Astrocyte (in vitro differentiated cells and primary cell): ENCODE results near the gene DNAH14. TPM values are rescaled to one million over a fixed set of nuclear protein-coding genes. Genes with fewer than 3 reads are reported as not detected.
A peak's percentile ranks its signal among the peaks of the same experiment; 100 is the strongest.
"Not testable (repeated sequence)": the region's sequence is repeated elsewhere in the genome, so short reads cannot be mapped to it uniquely, and the experiment has no call there.

Experiments
- DNase-seq: peaks from one replicate; pipeline ENCODE4 v3.0.0-alpha.2; 2010; ENCODE audit warnings: low read depth
- FAIRE-seq: peaks from 2 replicates; lab custom pipeline; 2011; peaks lifted over from hg19 to GRCh38; lab: Jason Lieb, UNC
- H2AFZ ChIP-seq: 2 replicates; pipeline ENCODE4 v1.6.0; 2012; ENCODE audit warnings: low read depth, low read length, inconsistent platforms
- H3K27ac ChIP-seq: 2 replicates; pipeline ENCODE4 v1.5.1; 2011; ENCODE audit warnings: low read depth, low read length, inconsistent platforms
- H3K27me3 ChIP-seq: 2 replicates; pipeline ENCODE4 v1.6.0; 2011; ENCODE audit warnings: low read length, inconsistent platforms; ENCODE audit not compliant: insufficient read depth
- H3K36me3 ChIP-seq: 2 replicates; pipeline ENCODE4 v1.5.1; 2011; ENCODE audit warnings: low read length, inconsistent platforms; ENCODE audit not compliant: insufficient read depth
- H3K4me1 ChIP-seq: 2 replicates; pipeline ENCODE4 v1.5.1; 2011; ENCODE audit warnings: low read length, inconsistent platforms; ENCODE audit not compliant: insufficient read depth
- H3K4me2 ChIP-seq: 2 replicates; pipeline ENCODE4 v1.6.0; 2012; ENCODE audit warnings: low read length, inconsistent platforms
- H3K4me3 ChIP-seq: 2 replicates; pipeline ENCODE4 v1.5.1; 2011; ENCODE audit warnings: low read depth, mild to moderate bottlenecking, low read length, inconsistent platforms; ENCODE audit not compliant: insufficient read depth
- H3K79me2 ChIP-seq: 2 replicates; pipeline ENCODE4 v1.6.0; 2012; ENCODE audit warnings: mild to moderate bottlenecking, low read length, inconsistent platforms; ENCODE audit not compliant: insufficient read depth
- H3K9ac ChIP-seq: 2 replicates; pipeline ENCODE4 v1.6.0; 2012; ENCODE audit warnings: mild to moderate bottlenecking, low read length, inconsistent platforms
- H3K9me3 ChIP-seq: 2 replicates; pipeline ENCODE4 v1.5.1; 2012; ENCODE audit warnings: low read depth, mild to moderate bottlenecking, low read length, inconsistent platforms; ENCODE audit not compliant: insufficient read depth
- H4K20me1 ChIP-seq: 2 replicates; pipeline ENCODE4 v1.6.0; 2012; ENCODE audit warnings: low read length, inconsistent platforms; ENCODE audit not compliant: insufficient read depth
- H3K27ac Mint-ChIP-seq: one replicate; pipeline ENCODE4 v1.8.0; 2021; ENCODE audit warnings: mild to moderate bottlenecking, mixed read lengths; ENCODE audit not compliant: unreplicated experiment
- H3K27me3 Mint-ChIP-seq: one replicate; pipeline ENCODE4 v1.8.0; 2021; ENCODE audit warnings: low read depth, mixed read lengths; ENCODE audit not compliant: unreplicated experiment
- H3K36me3 Mint-ChIP-seq: one replicate; pipeline ENCODE4 v1.8.0; 2021; ENCODE audit warnings: low read depth, mixed read lengths; ENCODE audit not compliant: unreplicated experiment
- H3K4me1 Mint-ChIP-seq: one replicate; pipeline ENCODE4 v1.8.0; 2021; ENCODE audit warnings: low read depth, mixed read lengths; ENCODE audit not compliant: unreplicated experiment
- H3K4me3 Mint-ChIP-seq: one replicate; pipeline ENCODE4 v1.8.0; 2021; ENCODE audit warnings: mild to moderate bottlenecking, moderate library complexity, mixed read lengths; ENCODE audit not compliant: unreplicated experiment
- H3K9me3 Mint-ChIP-seq: one replicate; pipeline ENCODE4 v1.8.0; 2021; ENCODE audit warnings: mild to moderate bottlenecking, mixed read lengths; ENCODE audit not compliant: unreplicated experiment
- CTCF ChIP-seq: IDR thresholded peaks from 2 replicates; pipeline ENCODE4 v1.5.1; 2011; ENCODE audit warnings: low read depth, mild to moderate bottlenecking, inconsistent platforms, low read length, moderate library complexity; ENCODE audit not compliant: insufficient read depth
- EZH2 ChIP-seq: IDR thresholded peaks from 2 replicates; pipeline ENCODE4 v1.6.1; 2012; ENCODE audit warnings: mild to moderate bottlenecking, low read length, inconsistent platforms; ENCODE audit not compliant: insufficient read depth
- total RNA-seq: library from RNA; stranded (reverse); gene quantifications from 2 replicates; pipeline ENCODE4 v1.2.1, GENCODE V29; 2021

The DNAH14 gene
- total RNA-seq, 1 donor from 2014 or later, result 21.2 TPM

DNA sequence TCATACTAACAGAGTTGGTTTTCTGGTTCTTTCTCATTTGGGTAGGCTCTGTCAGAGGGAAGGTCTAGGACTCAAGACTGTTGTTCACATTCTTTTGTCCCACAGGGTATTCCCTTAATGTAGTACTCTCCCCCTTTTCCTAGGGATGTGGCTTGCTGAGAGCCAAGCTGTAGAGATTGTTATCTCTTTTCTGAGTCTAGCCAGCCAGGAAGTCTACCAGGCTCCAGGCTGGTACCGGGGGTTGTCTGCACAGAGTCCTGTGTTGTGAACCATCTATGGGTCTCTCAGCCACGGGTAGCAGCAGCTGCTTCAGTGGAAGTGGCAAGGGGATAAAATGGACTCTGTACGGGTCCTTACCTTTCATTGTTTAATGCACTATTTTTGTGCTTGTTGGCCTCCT, 272.0 kb downstream of the DNAH14 start:
- Histone ChIP-seq H3K27ac (no peak overlapping the region), H3K9ac (no peak overlapping the region), H3K79me2 (no peaks in the 10 kb centered on the region), H3K4me3 (no peak overlapping the region), H3K9me3 (no peaks in the 10 kb centered on the region), H4K20me1 (no peaks in the 10 kb centered on the region), H3K4me2 (no peak overlapping the region), H2AFZ (no peak overlapping the region), H3K36me3 (no peaks in the 10 kb centered on the region), H3K4me1 (no peaks in the 10 kb centered on the region), H3K27me3 (no peaks in the 10 kb centered on the region)
- no peak overlapping the region for H3K27ac Mint-ChIP-seq
- H3K27me3 Mint-ChIP-seq, result no peaks in the 10 kb centered on the region
- no peak for FAIRE-seq
- H3K9me3 Mint-ChIP-seq, result peaks cover 7% of the 10 kb centered on the region
- TF ChIP-seq EZH2 (no peak), CTCF (no peak)
- peaks cover 4% of the 10 kb centered on the region for H3K4me1 Mint-ChIP-seq
- DNase-seq, result no peak
- H3K4me3 Mint-ChIP-seq, result no peak overlapping the region
- H3K36me3 Mint-ChIP-seq, result peaks cover 1% of the 10 kb centered on the region

GRCh38 chr1:225207791-225208190, 278.3 kb downstream of the DNAH14 start:
- H3K27me3 ChIP-seq, result no peaks in the 10 kb centered on the region
- H3K4me2 ChIP-seq, result no peak overlapping the region
- Mint-ChIP-seq H3K4me1 (no peaks in the 10 kb centered on the region), H3K9me3 (peaks cover 5% of the 10 kb centered on the region), H3K27ac (no peak overlapping the region), H3K4me3 (no peak overlapping the region), H3K27me3 (no peaks in the 10 kb centered on the region), H3K36me3 (peaks cover 12% of the 10 kb centered on the region)
- no peaks in the 10 kb centered on the region for H3K79me2 ChIP-seq
- no peak overlapping the region for H3K27ac ChIP-seq
- no peaks in the 10 kb centered on the region for H3K36me3 ChIP-seq
- no peak overlapping the region for H2AFZ ChIP-seq
- H3K9ac ChIP-seq, result no peak overlapping the region
- TF ChIP-seq CTCF (no peak), EZH2 (peak; percentile 23)
- H3K9me3 ChIP-seq, result no peaks in the 10 kb centered on the region
- FAIRE-seq (no peak), DNase-seq (no peak)
- no peaks in the 10 kb centered on the region for H4K20me1 ChIP-seq
- H3K4me3 ChIP-seq, result no peak overlapping the region
- no peaks in the 10 kb centered on the region for H3K4me1 ChIP-seq

DNA sequence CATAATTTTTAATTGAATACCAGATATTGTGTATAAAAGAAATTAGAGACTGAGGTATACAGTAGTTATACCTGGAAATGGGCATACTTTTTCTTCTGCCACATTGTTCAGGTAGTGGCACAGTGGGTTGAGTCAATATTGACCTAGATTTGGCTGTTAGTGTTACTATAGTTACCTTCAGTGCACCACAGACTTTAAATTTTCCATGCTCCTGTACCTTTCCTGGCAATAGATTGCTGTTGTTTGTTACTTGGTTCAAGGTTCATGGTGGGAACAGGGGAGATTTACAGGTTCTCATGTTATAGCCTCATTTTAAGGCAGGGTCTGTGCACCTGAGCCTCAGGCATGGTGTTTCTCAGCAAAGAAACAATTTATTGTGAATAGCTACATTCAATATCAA, 279.7 kb downstream of the DNAH14 start:
- Histone ChIP-seq H3K9me3 (no peaks in the 10 kb centered on the region), H3K4me2 (no peak overlapping the region), H3K36me3 (no peaks in the 10 kb centered on the region), H4K20me1 (no peaks in the 10 kb centered on the region), H3K27me3 (no peaks in the 10 kb centered on the region), H3K27ac (no peak overlapping the region), H3K9ac (no peak overlapping the region), H2AFZ (no peak overlapping the region), H3K4me3 (no peak overlapping the region), H3K79me2 (no peaks in the 10 kb centered on the region), H3K4me1 (no peaks in the 10 kb centered on the region)
- Mint-ChIP-seq H3K4me1 (no peaks in the 10 kb centered on the region), H3K4me3 (no peak overlapping the region), H3K27ac (no peak overlapping the region), H3K9me3 (peaks cover 5% of the 10 kb centered on the region), H3K36me3 (peaks cover 12% of the 10 kb centered on the region), H3K27me3 (peaks cover 2% of the 10 kb centered on the region)
- FAIRE-seq (no peak), DNase-seq (no peak)
- TF ChIP-seq CTCF (no peak), EZH2 (no peak)

GRCh38 chr1:225210180-225210579, 280.7 kb downstream of the DNAH14 start:
- not testable (repeated sequence) for H3K9me3 ChIP-seq, FAIRE-seq, DNase-seq, H3K79me2 ChIP-seq, H2AFZ ChIP-seq, H3K27ac Mint-ChIP-seq, H3K4me3 Mint-ChIP-seq, H3K27me3 Mint-ChIP-seq, H3K4me3 ChIP-seq, H3K27ac ChIP-seq, H3K9ac ChIP-seq, H3K4me1 Mint-ChIP-seq, H3K9me3 Mint-ChIP-seq, H3K36me3 ChIP-seq, H3K4me2 ChIP-seq, H3K4me1 ChIP-seq, H4K20me1 ChIP-seq, H3K27me3 ChIP-seq
- peaks cover 14% of the 10 kb centered on the region for H3K36me3 Mint-ChIP-seq
